T-helper 1 cell treated with Interleukin-12 subunit alpha and Interleukin-12 subunit beta and Interleukin-4 antibody, amounts not matched to agents 30 μg/mL and 1 μg/mL, for 36 hours (primary cell): ENCODE measurements around the gene TMEM238.
A peak's percentile ranks its signal among the peaks of the same experiment; 100 is the strongest.

Experiments
- H3K27ac Mint-ChIP-seq: one replicate; pipeline ENCODE4 v1.8.0; 2021; ENCODE audit warnings: mild to moderate bottlenecking, mixed read lengths
- H3K27me3 Mint-ChIP-seq: one replicate; pipeline ENCODE4 v1.8.0; 2021; ENCODE audit warnings: low read depth, mixed read lengths
- H3K36me3 Mint-ChIP-seq: one replicate; pipeline ENCODE4 v1.8.0; 2021; ENCODE audit warnings: low read depth, mixed read lengths
- H3K4me1 Mint-ChIP-seq: one replicate; pipeline ENCODE4 v1.8.0; 2021; ENCODE audit warnings: low read depth, mixed read lengths
- H3K4me3 Mint-ChIP-seq: one replicate; pipeline ENCODE4 v1.8.0; 2021; ENCODE audit warnings: mild to moderate bottlenecking, moderate library complexity, mixed read lengths
- H3K9me3 Mint-ChIP-seq: one replicate; pipeline ENCODE4 v1.8.0; 2021; ENCODE audit warnings: mixed read lengths

The TMEM238 gene

GRCh38 chr19:55390461-55390880 lies 6.4 kb upstream of the TMEM238 start:
- Mint-ChIP-seq H3K4me3 (no peak overlapping the region), H3K9me3 (no peaks in the 10 kb centered on the region), H3K27ac (no peak overlapping the region), H3K27me3 (no peaks in the 10 kb centered on the region), H3K4me1 (peaks cover 16% of the 10 kb centered on the region), H3K36me3 (peaks cover 44% of the 10 kb centered on the region)

GRCh38 chr19:55389386-55390317 lies 5.6 kb upstream of the TMEM238 start:
- H3K36me3 Mint-ChIP-seq: peaks cover 44% of the 10 kb centered on the region
- H3K27ac Mint-ChIP-seq: no peak overlapping the region
- H3K9me3 Mint-ChIP-seq: no peaks in the 10 kb centered on the region
- H3K4me3 Mint-ChIP-seq: peak overlapping the region; percentile 14
- peaks cover 20% of the 10 kb centered on the region for H3K4me1 Mint-ChIP-seq
- H3K27me3 Mint-ChIP-seq: no peaks in the 10 kb centered on the region

GRCh38 chr19:55387736-55388497 lies 3.8 kb upstream of the TMEM238 start:
- Mint-ChIP-seq H3K9me3 (no peaks in the 10 kb centered on the region), H3K27ac (no peak overlapping the region), H3K4me1 (peaks cover 29% of the 10 kb centered on the region), H3K36me3 (peaks cover 44% of the 10 kb centered on the region), H3K4me3 (peak overlapping the region; percentile 98), H3K27me3 (no peaks in the 10 kb centered on the region)

GRCh38 chr19:55386493-55386971 lies 2.4 kb upstream of the TMEM238 start:
- Mint-ChIP-seq H3K4me1 (peaks cover 40% of the 10 kb centered on the region), H3K36me3 (peaks cover 50% of the 10 kb centered on the region), H3K4me3 (peak overlapping the region; percentile 98), H3K27ac (peak overlapping the region; percentile 98), H3K27me3 (no peaks in the 10 kb centered on the region), H3K9me3 (no peaks in the 10 kb centered on the region)

GRCh38 chr19:55385724-55386492 lies 1.8 kb upstream of the TMEM238 start, which contains the start of gene RPL28:
TSS of gene RPL28 (plus strand) at chr19:55385932. CDS start at chr19:55386358, 426 bp downstream.
- Mint-ChIP-seq H3K36me3 (peaks cover 52% of the 10 kb centered on the region), H3K27me3 (no peaks in the 10 kb centered on the region), H3K27ac (peak within 1 kb of the TSS; percentile 98), H3K4me3 (peak within 1 kb of the TSS; percentile 98), H3K9me3 (no peaks in the 10 kb centered on the region), H3K4me1 (peaks cover 42% of the 10 kb centered on the region)

- Mint-ChIP-seq H3K4me3 (peak overlapping the region; percentile 98), H3K36me3 (peaks cover 48% of the 10 kb centered on the region), H3K27me3 (no peaks in the 10 kb centered on the region), H3K4me1 (peaks cover 42% of the 10 kb centered on the region), H3K9me3 (no peaks in the 10 kb centered on the region), H3K27ac (peak overlapping the region; percentile 98)
Observed at GRCh38 chr19:55384920-55385723, 1.0 kb upstream of the TMEM238 start.

GRCh38 chr19:55383279-55384130 lies 587 bp downstream of the TMEM238 start:
- Mint-ChIP-seq H3K27ac (peak overlapping the region; percentile 89), H3K36me3 (peaks cover 36% of the 10 kb centered on the region), H3K27me3 (no peaks in the 10 kb centered on the region), H3K9me3 (no peaks in the 10 kb centered on the region), H3K4me3 (peak overlapping the region; percentile 88), H3K4me1 (peaks cover 38% of the 10 kb centered on the region)

GRCh38 chr19:55382522-55383054 lies 1.5 kb downstream of the TMEM238 start:
- peak overlapping the region; percentile 88 for H3K4me3 Mint-ChIP-seq
- no peaks in the 10 kb centered on the region for H3K9me3 Mint-ChIP-seq
- no peaks in the 10 kb centered on the region for H3K27me3 Mint-ChIP-seq
- peaks cover 27% of the 10 kb centered on the region for H3K36me3 Mint-ChIP-seq
- H3K4me1 Mint-ChIP-seq: peaks cover 38% of the 10 kb centered on the region
- peak overlapping the region; percentile 89 for H3K27ac Mint-ChIP-seq

GRCh38 chr19:55382013-55382412 lies 2.1 kb downstream of the TMEM238 start:
- Mint-ChIP-seq H3K27ac (no peak overlapping the region), H3K27me3 (no peaks in the 10 kb centered on the region), H3K9me3 (no peaks in the 10 kb centered on the region), H3K4me3 (peak overlapping the region; percentile 55), H3K36me3 (peaks cover 21% of the 10 kb centered on the region), H3K4me1 (peaks cover 34% of the 10 kb centered on the region)

- Mint-ChIP-seq H3K36me3 (peaks cover 9% of the 10 kb centered on the region), H3K9me3 (no peaks in the 10 kb centered on the region), H3K4me3 (no peak overlapping the region), H3K27ac (no peak overlapping the region), H3K27me3 (peaks cover 8% of the 10 kb centered on the region), H3K4me1 (peaks cover 21% of the 10 kb centered on the region)
Observed at GRCh38 chr19:55379174-55379573, 4.9 kb downstream of the TMEM238 start.

GRCh38 chr19:55377356-55378131 lies 6.5 kb downstream of the TMEM238 start:
- Mint-ChIP-seq H3K4me3 (no peak overlapping the region), H3K27me3 (peaks cover 15% of the 10 kb centered on the region), H3K36me3 (peaks cover 10% of the 10 kb centered on the region), H3K4me1 (peaks cover 14% of the 10 kb centered on the region), H3K27ac (no peak overlapping the region), H3K9me3 (no peaks in the 10 kb centered on the region)
